ENCODE measurements around the gene ADPRH. TPM values are rescaled to one million over a fixed set of nuclear protein-coding genes. Genes with fewer than 3 reads are reported as not detected.

The ADPRH gene
- total RNA-seq, result 10 to 100 TPM; 18.5 to 22.7 TPM

DNA sequence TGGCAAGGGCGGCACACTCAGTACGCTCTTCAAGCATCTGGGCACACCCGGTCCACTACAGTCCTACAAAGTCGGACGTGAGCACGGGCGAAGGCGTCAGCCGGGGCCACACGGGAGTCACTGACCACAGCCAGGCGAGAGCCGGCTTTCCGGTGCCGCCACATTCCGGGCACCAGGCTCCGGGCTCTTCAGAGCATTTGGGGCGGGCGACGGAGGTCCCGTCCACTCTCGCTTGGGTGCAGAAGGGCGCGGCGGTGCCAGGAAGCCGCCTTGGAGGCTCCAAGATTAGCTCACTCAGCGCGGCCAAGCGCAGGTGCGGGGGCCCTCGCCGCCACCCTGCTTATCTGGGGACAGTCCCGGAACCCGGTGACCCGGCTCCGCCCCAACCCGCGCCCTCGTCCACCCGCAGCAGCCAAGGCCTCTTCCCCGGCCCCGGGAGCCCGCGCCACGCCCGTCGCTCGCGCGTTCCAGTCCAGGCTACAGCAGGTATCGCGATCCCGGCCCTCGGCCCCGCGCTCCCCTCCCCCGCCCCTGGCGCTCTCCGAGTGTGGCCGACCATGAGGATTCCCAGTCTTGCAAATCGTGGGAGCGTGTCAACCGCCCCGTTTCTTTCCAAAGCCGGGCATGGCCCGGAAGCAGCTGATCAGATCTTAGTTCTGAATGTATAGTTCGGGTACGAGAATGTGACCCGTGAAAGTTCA is at the start of gene ADPRH:
Gene ADPRH, plus strand, starts transcription at position 127 of the 701 bp plus-strand sequence. CDS start 2,678 bp downstream, outside the sequence.
- H3K36me3 ChIP-seq, result no peaks in the 10 kb centered on the region
- H3K27me3 ChIP-seq (replicated peaks; ENCODE audit: insufficient read depth), result no peaks in the 10 kb centered on the region
- no peaks in the 10 kb centered on the region for H3K9me3 ChIP-seq
- ATAC-seq (ENCODE audit: insufficient number of reproducible peaks, low FRiP score, low read depth) (peak; percentile 75), DNase-seq (ENCODE audit: low spot score) (peak; percentile 22)
- peak within 1 kb of the TSS; percentile 92 to 96 for H3K27ac ChIP-seq
- peak within 1 kb of the TSS; percentile 83 for H3K4me3 ChIP-seq
- H3K4me1 ChIP-seq (ENCODE audit: control insufficient read depth in 1 of 2, low read depth in 2 of 2), result peaks cover 8 to 9% of the 10 kb centered on the region in 2 donors
- TF ChIP-seq, protein P1, sequence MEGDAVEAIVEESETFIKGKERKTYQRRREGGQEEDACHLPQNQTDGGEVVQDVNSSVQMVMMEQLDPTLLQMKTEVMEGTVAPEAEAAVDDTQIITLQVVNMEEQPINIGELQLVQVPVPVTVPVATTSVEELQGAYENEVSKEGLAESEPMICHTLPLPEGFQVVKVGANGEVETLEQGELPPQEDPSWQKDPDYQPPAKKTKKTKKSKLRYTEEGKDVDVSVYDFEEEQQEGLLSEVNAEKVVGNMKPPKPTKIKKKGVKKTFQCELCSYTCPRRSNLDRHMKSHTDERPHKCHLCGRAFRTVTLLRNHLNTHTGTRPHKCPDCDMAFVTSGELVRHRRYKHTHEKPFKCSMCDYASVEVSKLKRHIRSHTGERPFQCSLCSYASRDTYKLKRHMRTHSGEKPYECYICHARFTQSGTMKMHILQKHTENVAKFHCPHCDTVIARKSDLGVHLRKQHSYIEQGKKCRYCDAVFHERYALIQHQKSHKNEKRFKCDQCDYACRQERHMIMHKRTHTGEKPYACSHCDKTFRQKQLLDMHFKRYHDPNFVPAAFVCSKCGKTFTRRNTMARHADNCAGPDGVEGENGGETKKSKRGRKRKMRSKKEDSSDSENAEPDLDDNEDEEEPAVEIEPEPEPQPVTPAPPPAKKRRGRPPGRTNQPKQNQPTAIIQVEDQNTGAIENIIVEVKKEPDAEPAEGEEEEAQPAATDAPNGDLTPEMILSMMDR (IDR thresholded peaks at IDR 0.05), result no peak

DNA sequence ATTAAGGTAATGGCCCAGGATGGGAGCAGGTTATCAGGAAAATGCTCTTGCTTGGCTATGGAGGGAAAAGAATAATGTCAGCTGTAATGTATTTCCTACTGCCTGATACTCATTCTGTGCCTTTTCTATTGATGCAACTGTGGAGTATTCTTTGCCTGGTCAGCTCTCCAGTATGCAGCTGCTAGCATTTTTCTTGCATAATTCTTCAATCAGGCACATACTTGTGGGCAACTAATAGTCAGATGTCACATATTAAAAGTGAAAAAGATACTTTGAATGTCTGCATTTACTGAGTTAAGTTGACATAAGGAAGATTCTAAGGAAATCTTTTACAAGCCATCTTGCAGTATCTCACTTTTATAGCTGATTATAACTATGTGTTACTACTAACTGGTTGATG is 49.4 kb upstream of the ADPRH start:
- ATAC-seq (ENCODE audit: insufficient number of reproducible peaks, low FRiP score, low read depth) (no peak), DNase-seq (ENCODE audit: low spot score) (no peak)
- Histone ChIP-seq H3K27me3 (replicated peaks; ENCODE audit: insufficient read depth) (no peaks in the 10 kb centered on the region), H3K4me1 (ENCODE audit: control insufficient read depth in 1 of 2, low read depth in 2 of 2) (no peaks in the 10 kb centered on the region), H3K36me3 (no peaks in the 10 kb centered on the region), H3K27ac (no peak overlapping the region), H3K4me3 (no peak overlapping the region), H3K9me3 (no peaks in the 10 kb centered on the region)
- TF ChIP-seq, protein P1 (IDR thresholded peaks at IDR 0.05), result no peak

DNA sequence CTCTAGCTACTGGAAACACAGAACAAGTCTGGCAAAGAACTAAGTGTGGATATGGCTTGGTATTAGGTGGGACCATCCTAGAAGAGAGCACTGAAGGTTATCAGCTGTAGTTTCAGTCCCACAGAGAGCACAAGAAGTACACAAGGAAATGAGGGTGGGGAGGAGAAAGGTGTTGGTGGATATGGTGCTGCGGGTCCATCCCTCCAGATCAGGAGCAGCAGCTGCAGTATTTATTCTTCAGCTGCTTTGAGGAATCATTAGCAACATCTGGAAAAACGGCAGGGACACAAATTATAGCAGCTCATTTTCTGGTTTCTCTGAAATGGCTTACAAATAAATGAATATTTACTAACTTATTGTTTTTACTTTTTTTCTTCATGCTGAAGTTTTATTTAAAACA is 48.8 kb upstream of the ADPRH start:
- DNase-seq (ENCODE audit: low spot score) (no peak), ATAC-seq (ENCODE audit: insufficient number of reproducible peaks, low FRiP score, low read depth) (no peak)
- Histone ChIP-seq H3K4me3 (no peak overlapping the region), H3K9me3 (no peaks in the 10 kb centered on the region), H3K27me3 (replicated peaks; ENCODE audit: insufficient read depth) (no peaks in the 10 kb centered on the region), H3K27ac (no peak overlapping the region), H3K4me1 (ENCODE audit: control insufficient read depth in 1 of 2, low read depth in 2 of 2) (no peaks in the 10 kb centered on the region), H3K36me3 (no peaks in the 10 kb centered on the region)
- TF ChIP-seq, protein P1 (IDR thresholded peaks at IDR 0.05), result no peak

DNA sequence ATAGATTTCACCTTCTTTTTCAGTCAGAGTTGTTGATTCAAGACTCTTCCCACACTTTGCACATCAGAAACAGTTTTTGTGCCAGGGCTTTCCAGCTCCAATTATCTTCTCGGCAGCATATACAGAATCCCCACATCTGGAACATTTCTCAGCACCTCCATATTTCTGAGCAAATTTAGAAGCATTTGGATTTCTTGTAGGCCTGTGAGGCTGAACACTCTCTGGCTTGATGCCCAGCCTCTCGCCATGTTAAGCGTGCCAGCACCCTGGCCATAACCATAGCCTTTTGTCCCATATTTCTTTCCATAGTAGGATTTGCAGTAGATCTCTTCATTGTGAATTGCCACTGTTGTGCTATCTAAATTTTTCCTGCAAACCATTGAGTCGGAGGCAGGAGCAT is 48.1 kb upstream of the ADPRH start:
- Histone ChIP-seq H3K9me3 (no peaks in the 10 kb centered on the region), H3K27me3 (replicated peaks; ENCODE audit: insufficient read depth) (no peaks in the 10 kb centered on the region), H3K4me1 (ENCODE audit: control insufficient read depth in 1 of 2, low read depth in 2 of 2) (no peaks in the 10 kb centered on the region), H3K4me3 (no peak overlapping the region), H3K27ac (no peak overlapping the region), H3K36me3 (no peaks in the 10 kb centered on the region)
- ATAC-seq (ENCODE audit: insufficient number of reproducible peaks, low FRiP score, low read depth) (no peak), DNase-seq (ENCODE audit: low spot score) (no peak)
- TF ChIP-seq, protein P1 (IDR thresholded peaks at IDR 0.05), result no peak

DNA sequence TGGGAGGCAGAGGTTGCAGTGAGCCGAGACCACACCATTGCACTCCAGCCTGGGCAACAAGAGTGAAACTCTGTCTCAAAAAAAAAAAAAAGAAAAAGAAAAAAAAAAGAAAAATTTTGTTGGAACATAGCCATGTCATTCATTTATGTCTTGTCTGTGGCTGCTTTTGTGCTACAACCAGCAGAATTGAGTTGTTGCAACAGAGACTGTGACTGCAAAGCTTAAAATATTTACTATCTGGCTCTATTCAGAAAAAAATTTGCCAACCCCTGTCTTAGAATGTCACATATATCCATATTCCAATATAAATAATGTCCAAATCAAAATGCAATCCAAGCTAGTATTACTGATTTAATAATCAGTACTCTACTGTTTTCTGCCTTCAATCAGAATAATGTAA is 45.0 kb upstream of the ADPRH start:
- Histone ChIP-seq H3K4me1 (ENCODE audit: control insufficient read depth in 1 of 2, low read depth in 2 of 2) (no peaks in the 10 kb centered on the region), H3K9me3 (no peaks in the 10 kb centered on the region), H3K27me3 (replicated peaks; ENCODE audit: insufficient read depth) (no peaks in the 10 kb centered on the region), H3K36me3 (no peaks in the 10 kb centered on the region), H3K4me3 (no peak overlapping the region), H3K27ac (no peak overlapping the region)
- ATAC-seq (ENCODE audit: insufficient number of reproducible peaks, low FRiP score, low read depth), result no peak
- no peak for DNase-seq (ENCODE audit: low spot score)
- TF ChIP-seq, protein P1 (IDR thresholded peaks at IDR 0.05), result no peak
